HG03139 (cell line): Measurements from ENCODE around the gene MMP28.
"Not testable (repeated sequence)": the region's sequence is repeated elsewhere in the genome, so short reads cannot be mapped to it uniquely, and the experiment has no call there.

ENCODE experiments used
- ATAC-seq: cut with Tn5 transposase; IDR thresholded peaks from one replicate; pipeline ENCODE4 v1.9.1; 2021; ENCODE audit not compliant: unreplicated experiment

MMP28 gene

DNA sequence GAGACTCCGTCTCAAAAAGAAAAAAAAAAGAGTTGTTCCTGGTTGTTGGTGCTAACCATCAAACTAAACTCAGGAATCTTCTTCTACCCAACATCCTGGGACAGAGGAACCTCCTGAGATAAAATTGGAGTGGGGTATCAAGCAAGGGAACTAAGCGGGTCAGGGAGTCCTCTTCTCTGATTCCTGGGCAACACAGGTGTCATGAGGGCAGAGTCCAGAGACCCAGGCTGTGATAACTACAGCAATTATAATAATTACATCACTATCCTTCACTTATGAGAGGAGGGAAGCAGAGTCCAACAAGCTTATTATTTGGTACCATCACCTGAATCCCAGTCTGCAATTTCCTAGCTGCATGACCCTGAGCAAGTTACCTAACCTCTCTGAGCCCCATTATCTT lies 26.6 kb downstream of the MMP28 start:
- ATAC-seq: no peak

DNA sequence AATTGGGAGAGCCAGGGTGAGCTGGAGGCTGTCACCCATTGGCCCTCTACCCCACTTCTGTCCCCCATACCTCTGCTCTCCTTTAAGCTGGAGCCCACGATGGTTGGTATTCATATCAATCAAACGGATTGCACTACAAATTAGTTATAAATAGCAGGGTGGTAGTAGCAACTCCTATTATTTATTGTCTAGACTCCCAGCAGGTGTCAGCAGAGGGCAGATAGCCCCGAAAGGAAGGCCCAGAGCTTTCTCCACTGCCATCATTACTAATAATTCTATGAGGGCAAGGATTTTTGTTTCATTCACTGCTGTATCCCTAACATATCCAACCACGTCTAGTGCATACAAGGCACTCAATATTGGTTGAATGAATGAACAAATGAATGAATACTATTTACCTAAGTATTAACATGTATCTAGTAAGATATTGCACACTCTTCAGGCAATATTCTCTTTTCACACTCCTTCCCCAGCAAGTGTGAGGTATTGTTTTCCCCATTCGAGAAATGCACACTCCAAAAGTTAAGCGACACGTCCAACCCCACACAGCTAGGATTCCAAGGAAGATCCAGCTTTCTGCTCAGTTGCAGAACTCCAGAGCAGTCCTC lies 28.4 kb downstream of the MMP28 start:
- no peak for ATAC-seq

DNA sequence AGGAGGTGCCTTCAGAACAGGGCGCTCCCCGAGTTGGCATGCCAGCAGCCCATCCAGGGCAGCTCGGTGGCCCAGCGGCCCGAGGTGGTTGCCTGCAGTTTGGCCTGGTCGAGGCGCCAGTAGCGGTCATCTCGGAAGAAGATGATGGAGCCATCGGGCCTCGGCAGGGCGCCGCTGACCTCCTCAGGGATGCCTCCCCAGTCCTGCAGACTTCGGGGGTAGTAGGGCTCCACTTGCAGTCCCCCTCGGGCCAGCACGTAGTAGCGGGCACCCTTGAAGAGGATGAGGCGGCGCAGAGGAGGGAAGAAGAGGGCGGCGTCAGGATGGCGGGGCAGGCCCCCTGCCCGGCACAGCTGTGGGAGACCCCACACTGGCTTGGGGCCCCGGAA lies 29.0 kb downstream of the MMP28 start:
- ATAC-seq: no peak

DNA sequence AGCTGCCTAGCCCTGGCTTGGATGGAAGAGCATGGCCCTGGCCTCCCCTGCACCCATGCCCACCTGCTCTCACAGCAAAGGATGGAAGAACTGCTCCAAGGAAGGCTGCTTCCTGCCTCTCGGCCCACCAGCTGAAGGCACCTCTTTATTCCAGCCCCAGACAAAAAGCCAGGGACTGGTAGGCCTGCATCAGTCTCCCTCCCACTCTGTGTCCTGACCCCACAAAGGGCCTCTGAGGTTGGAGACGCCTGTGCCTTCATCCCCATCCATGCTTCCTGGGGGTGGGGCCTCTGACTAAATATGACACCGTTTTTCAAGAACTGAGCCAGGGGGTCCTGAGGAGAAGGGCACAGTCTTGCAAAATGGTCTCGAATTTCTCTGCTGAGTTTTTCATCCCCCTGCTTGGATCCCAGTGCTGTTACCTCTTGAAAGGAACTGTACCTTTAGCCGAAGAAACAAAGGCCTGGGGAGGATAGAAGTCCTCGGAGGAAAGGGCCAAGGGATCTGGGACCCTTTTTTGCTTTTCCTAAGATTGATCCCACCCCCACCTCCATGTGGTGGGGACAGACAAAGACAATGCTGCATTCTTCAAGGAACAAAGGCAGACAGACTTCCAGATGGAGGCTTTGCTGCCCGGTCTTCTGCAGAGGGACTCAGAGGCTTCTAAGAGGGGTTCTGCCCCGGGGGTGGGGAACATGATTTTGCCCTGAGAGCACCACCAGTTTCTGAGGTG lies 29.5 kb downstream of the MMP28 start:
- no peak for ATAC-seq

DNA sequence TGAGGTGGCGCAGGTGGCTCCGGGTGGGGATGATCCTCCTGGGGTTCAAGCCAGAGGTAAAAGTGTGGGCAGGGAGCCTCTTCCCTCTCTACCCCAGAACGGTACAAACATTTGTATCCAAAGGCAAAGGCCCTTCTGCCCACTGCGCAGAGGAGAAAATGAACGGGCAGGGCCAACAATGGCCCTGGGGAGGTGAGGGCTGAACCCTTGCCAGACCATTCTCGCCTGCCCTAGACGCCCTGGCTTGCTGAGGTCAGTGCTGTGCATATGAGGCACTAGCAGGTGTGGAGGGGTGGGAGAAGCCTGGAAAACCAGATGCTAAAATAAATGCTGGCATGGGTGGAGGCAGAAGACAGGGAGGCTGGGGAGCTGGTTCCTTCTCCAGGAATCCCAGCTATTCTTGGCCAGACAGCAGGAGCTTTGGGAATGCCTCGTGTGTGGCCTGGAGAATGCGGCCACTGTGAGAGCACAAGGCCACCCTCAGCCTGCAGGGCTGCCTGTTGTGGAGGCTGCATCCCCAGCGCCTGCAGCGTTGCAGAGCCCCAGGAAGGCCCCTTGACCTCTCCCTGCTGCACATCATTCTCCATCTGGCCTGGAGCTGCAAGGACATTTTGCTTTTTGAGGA lies 30.2 kb downstream of the MMP28 start:
- no peak for ATAC-seq

DNA sequence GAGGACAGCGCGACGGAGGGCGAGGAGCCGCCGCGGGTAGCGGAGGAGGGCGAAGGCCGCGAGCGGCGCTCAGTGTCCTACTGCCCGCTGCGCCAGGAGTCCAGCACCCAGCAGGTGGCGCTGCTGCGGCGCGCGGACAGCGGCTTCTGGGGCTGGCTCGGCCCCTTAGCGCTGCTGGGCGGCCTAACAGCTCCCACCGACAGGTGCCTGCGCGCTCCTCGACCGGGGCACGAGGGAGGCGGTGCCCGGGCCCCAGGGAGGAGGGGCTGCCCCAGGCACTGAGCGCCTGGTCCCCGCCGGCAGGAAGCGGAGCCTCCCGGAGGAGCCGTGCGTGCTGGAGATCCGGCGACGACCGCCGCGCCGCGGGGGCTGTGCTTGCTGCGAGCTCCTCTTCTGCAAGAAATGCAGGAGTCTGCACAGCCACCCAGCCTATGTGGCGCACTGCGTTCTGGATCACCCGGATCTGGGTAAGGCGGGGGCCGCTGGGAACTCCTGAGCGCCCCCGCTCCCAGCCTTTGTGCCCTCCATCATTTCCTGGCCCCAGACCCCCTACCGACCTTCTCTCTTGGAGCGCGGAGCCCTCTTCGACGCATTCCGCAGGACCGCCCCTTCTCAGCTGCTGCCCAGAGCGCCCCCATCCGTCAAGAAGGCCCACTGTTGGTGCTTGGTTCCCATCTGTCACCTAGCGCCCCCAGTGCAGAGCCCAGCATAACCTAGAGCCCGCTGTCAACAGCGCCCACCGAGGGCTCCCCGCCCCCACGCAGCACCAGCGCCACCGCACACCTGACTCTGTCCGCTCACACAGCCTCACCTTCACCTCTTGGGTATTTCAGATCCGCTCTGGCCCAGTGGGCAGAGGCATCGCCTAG lies 31.1 kb downstream of the MMP28 start:
- peak; percentile 79 for ATAC-seq

DNA sequence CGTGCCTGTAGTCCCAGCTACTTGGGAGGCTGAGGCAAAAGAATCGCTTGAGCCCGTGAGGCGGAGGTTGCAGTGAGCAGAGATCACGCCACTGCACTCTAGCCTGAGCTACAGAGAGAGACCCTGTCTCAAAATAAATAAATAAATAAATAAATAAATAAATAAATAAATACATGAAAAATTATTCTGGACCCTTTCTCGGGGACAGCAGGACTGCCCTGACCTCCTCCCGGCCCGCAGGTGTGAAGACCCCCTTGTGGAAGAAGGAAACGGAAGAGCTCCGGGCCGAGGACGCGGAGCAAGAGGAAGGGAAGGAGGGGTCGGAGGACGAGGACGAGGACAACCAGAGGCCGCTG lies 31.7 kb downstream of the MMP28 start:
- ATAC-seq: no peak

DNA sequence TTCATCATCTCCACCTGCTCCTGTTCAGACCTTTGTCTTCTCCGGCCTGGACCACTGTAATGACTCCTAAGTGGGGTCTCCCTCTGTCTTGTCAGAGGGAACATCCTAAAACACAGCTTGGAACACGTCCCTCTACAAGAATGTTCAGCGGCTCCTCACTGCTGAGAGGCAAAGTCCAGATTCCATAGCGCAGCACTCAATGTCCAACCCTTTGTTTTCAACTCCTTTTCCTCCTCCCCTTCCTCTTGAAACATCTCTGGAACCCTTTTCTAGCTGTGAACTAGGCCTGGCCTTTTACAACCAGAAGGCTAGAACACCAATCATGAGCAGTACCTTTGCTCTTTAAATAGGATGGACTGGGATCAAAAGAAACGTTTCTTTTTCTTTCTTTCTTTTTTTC lies 33.8 kb downstream of the MMP28 start:
- ATAC-seq: no peak

DNA sequence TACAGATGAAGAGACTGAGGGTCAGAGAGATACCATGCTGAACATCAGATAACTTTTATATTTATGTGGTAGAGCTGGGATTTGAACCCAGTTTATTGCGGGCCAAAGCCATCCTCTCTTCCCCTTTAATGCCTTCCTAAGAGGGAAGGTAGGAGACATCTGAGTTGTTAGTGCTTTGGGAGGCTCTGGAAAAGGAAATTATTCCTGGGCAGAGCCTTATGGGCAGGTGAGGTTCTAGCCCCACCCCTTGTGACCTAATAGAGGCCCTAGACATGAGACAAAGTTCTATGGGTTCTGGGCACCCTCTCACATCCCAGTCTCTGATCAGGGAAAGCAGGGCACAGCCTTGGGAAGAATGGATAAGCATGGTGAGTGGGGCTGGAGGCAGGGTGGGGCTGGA lies 34.9 kb downstream of the MMP28 start, which contains the start of gene C17orf50:
TSS of gene C17orf50 (plus strand) at position 301 of the 400 bp plus-strand sequence. CDS start at position 356, 55 bp downstream.
- no peak for ATAC-seq

DNA sequence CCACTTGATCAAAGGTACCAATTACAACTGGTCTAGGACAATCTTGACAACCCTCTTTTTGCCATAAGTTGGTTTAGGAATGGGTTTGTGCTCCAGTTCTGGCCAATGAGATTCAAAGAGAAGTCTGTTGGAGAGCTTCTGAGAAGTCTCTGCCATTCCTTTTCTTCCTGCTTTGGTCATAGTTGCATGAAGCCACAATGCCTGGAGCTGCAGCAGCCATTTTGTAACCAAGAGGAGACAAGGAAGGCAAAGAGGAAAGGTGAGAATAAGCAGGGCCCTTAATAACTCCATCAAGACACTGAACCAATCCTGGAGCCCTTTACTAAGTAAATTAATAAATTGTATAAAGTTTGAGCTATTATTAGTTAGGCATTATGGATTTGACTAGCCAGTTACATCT lies 38.2 kb downstream of the MMP28 start:
- no peak for ATAC-seq

DNA sequence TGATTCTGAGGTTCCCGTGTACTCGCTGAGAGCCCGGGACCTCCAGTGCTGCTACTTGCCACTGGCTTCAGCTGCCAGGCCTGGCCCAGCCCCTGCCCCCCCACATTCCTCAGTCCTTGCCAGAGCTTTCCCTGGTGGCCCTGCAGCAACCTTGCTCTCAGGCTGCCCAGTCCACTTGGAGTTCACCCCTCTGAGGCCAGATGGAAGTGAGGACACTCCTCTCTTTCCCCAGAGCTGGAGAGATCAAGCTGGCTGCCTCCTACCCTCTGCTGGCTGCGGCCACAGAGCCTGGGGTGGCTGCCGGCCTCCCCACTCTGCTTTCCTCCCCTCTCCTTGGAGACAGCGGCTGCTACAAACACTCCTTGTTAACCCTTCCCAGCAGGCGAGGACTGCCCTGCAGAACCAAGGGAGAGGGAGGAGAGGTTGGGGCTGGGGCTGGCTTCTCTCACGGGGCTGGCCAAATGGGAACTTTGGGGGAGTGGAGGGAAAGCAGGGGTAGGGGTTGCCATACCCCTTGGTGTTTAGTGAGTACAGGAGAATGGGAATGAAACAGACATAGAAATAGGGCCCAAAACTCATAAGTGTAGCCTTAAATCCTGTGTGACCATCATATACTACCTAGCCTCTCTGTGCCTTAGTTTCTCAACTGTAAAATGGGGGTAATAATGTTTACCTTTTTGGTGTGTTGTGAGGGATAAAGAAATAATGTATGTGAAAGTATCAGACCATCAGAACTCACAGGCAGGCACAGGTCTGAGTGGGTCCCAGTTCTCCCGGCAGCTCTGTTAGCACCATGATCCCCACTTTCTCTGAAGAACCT lies 42.3 kb downstream of the MMP28 start, which contains the start of gene GAS2L2:
TSS of gene GAS2L2 (minus strand) at position 295 of the 820 bp plus-strand sequence. CDS start 389 bp downstream, outside the sequence.
- no peak for ATAC-seq

DNA sequence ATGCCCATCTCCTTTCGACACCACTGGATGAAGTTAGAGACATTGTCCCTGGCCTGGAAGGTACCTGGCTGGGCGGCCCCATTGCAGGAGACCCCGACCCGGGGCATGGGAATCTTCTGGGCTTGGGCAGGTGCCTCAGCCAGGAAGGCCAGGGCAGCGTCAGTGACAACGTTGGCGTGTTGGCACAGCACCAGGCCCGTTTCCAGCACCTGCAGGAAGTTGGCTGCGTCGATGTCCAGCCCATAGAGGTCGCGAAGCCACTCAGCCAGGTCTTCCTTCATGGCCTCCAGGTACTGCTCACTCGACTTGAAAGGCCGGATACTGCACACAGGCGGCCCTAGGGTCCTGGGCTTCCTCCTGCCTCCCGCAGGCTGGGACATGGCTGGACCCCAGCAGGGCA lies 43.0 kb downstream of the MMP28 start:
- no peak for ATAC-seq

DNA sequence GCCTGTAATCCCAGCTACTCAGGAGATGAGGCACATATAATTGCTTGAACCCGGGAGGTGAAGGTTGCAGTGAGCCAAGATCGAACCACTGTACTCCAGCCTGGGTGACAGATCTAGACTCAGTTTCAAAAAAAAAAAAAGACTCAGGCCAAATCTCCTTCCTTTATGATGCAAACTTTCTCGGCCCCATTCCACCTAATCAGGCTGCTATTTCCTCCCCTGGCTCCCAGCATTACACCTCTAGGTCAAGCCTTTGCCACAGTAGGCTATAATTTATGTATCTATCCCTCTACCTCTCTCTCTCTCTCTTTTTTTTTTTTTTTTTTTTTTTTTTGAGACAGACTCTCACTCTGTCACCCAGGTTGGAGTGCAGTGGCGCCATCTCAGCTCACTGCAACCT lies 43.9 kb downstream of the MMP28 start:
- not testable (repeated sequence) for ATAC-seq

DNA sequence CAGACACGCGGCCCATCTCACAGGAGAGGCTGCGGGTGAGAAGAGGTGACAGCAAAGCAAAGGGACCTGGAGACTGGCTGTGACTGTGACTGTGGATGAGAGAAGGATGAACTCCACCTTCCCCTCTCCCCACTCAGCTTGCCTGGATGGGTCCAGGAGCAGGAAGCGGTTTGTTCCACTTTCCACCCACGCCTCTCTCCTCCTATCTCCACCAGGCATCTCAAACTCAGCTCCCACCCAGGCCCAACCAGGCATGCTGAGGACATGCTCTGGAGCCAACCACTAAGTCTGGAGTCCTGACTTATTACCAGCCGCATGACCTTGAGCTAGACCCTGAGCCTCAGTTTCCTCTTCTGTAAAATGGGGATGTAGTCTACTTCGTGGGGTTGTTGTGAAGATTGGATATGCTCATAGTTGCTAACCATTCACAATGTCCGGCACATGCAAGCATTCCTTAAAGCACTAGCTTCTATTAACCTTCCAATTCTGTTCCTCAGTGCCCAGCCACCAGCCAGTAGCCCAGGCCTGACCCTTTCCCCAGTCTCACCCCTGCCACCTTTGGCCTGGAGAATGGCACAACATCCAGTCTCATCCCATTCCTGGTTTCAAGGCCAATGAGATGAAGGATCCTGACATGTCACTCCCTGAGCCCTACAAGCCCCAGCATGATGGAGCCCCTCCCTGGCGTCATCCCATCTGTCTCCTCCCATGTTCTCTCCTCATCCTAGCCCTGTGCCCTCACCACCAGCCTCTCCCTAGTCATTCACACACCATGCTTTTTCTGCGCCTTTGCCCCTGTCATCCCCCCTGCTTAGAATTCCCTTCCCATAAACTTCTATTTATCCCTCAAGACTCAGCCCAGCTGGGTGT lies 44.7 kb downstream of the MMP28 start:
- ATAC-seq: no peak

DNA sequence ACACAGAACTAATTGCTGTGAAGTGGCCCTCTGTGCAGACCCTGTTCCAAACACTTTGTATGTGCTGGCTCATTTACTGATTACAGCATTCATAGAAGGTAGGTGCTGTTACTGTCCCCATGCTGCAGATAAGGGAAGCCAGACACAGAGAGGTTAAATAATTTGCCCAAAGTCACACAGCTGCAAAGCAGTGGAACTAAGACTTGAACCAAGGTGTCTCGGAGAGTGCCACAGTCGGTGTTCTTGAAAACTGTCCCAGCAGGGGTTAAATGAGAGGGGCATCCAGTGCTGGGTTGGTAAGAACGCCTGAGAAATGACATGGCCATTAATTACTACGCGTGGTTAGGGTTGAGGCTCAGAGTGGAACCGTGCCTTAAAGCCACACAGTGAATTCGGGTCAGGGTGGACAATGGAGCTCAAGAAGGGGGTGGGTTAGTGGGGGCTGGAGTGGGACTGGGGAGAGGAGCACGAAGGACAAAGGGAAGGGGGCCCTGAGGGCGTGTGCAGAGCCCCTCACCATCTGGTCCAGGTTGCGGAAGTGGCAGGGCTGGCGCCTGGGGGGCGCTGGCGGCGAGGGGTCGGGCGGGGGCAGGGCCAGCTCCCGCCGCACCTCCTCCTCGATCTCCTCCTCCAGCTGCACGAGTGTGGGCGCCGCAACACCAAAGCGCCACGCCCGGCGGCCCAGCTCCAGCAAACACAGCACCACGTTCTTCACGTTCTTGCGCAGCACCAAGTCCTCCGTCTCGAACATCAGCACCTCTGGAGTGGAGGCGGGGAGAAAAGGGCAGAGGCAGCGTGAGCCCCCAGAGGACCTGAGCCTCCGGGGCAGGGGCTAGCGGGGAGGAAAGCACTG lies 45.7 kb downstream of the MMP28 start:
- ATAC-seq: no peak

DNA sequence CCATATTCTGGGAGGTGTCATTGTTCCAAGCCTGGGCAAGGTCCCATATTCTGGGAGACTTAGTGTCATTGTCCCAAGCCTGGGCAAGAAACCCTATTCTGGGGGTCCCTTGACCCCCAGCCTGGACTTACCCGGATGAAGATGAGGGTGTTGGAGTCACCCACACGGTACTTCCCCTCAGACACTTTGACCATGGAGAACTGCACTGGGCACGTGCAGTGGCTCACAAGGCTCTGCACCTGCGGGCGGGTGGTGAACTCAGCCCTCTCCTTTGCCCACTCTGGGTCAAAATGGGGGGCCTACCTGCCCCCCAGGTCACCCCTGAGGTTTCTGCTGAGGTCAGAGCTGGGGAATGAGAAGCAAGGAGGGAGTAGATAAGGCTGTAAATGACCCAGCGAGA lies 46.5 kb downstream of the MMP28 start:
- ATAC-seq: no peak

DNA sequence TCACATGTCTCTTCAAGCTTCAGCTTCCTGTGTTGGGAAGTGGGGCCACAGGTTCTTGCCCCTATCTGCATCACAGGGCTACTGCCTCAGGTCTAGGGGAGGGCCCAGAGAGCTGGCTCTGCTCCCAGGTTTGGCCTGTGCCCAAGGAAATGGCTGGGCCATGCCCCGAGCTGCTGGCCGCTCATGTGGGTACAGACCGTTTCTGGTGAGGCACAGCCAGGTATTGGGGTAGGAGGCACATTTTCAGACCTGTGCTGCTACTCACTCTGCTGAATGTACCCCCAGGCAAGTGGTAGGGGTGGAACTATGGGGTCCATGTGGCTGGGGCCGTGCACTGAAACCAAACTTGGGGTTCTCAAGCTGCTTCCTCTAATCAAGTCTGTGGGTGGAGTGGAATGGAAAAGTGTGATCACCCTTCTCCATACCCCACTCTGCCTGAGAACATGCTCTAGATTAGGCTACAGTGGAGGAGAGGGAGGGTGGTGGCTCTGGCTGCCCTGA lies 47.0 kb downstream of the MMP28 start:
- ATAC-seq: no peak

DNA sequence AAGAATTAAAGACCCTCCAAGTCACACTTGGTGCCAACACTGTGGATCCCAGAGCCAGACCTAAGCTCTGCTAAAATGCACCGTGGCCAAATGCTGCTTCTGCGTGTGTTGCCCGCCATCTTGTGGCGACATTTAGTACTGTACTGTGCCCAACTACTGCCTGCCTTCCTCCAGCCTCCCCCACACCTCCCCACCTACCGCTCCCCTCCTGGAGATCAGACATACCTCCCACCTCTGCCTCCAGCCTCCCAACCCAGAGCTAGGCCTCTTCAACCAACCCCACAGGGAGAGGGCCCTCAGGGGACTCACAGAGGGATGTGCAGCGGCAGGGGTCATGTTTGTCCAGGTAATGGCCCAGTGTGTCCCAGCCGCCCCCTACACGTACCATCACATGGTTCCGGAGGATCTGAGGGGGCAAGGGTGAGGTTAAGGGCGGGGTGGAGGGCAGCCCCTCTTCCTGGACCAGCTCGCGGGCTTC lies 47.9 kb downstream of the MMP28 start:
- no peak for ATAC-seq
